ENCODE results near the gene DOCK11.
"Not testable (repeated sequence)": the region's sequence is repeated elsewhere in the genome, so short reads cannot be mapped to it uniquely, and the experiment has no call there.

The DOCK11 gene

DNA sequence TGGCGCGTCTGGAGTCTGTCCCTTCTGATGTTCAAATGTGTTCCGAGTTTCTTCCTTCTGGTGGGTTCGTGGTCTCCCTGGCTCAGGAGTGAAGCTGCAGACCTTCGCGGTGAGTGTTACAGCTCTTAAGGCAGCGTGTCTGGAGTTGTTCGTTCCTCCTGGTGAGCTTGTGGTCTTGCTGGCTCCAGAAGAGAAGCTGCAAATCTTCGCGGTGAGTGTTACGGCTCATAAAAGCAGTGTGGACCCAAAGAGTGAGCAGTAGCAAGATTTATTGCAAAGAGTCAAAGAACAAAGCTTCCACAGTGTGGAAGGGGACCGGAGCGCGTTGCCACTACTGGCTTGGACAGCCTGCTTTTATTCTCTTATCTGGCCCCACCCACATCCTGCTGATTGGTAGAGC, 220.3 kb downstream of the DOCK11 start:
- not testable (repeated sequence) for DNase-seq

DNA sequence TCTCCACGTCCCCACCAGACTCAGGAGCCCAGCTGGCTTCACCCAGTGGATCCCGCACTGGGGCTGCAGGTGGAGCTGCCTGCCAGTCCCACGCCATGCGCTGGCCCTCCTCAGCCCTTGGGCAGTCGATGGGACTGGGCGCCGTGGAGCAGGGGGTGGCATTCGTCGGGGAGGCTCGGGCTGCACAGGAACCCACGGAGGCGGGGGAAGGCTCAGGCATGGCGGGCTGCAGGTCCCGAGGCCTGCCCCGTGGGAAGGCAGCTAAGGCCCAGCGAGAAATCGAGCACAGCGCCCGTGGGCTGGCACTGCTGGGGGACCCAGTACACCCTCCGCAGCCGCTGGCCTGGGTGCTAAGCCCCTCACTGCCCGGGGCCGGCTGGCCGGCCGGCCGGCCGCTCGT, 221.2 kb downstream of the DOCK11 start:
- DNase-seq = not testable (repeated sequence)

GRCh38 chrX:118717678-118718391, 222.2 kb downstream of the DOCK11 start:
- DNase-seq = no peak

DNA sequence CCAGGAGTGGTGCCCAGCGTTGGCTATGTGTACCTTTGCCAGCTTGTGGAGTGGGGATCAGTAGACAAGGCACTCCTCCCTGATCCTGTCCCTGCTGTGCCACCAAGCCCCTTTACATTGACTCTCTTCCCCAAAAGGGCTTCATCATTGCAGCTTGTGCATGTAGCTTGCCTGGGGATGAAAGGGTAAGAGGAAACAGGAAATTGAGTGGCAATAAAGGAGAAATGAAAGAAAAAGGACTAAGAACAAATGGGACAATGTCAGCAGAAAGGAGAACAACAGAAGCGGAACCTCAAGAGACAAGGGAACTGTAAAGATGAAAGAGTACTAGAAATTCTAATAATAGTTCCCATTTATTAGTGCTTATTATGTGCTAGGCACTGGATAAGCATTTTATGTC, 223.1 kb downstream of the DOCK11 start:
- DNase-seq = no peak

GRCh38 chrX:118720058-118720707, 224.6 kb downstream of the DOCK11 start:
- DNase-seq = no peak

- DNase-seq = no peak
These were observed 227.8 kb downstream of the DOCK11 start for GRCh38 chrX:118723376-118723775.

GRCh38 chrX:118724365-118724764, 228.8 kb downstream of the DOCK11 start:
- DNase-seq = no peak

GRCh38 chrX:118724775-118725174, 229.2 kb downstream of the DOCK11 start:
- no peak for DNase-seq

GRCh38 chrX:118726396-118726795, 230.8 kb downstream of the DOCK11 start:
- DNase-seq = no peak

DNA sequence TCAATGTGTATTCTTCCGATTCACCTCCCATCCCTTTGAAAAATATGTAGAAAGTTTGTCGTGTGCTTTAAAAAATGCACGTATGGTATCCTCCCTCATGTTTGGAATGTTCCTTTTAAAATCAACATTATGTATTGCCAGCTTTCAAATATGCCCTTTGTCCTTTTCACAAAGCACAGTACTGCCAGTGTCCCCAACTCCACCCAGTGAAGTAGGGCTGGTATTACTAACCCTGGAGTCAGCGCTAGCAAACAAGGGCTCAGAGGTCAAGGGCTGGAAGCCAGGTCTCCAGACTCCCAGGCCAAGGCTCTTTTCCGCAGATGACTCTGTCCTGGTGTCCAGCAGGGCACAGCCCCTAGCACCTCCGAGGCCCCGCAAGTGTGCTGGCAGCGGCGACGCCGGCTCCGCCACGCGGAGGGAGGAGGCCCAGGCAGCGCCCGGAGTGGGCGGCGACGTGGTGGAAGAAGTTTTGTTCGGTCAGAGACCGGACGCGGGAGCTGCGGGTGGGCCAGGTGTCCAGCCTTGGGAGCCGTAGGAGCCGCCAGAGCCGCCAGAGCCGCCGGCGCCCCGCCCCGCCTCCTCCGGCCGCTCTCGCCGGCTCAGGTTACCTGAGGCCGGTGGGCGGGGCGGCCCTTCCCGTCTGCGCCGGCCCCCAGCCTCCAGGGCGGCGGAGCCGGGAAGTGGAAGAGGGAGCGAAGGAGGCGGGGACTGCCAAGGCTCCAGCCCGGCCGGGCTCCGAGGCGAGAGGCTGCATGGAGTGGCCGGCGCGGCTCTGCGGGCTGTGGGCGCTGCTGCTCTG, 231.5 kb downstream of the DOCK11 start, which contains the start of gene IL13RA1:
Gene IL13RA1, plus strand, starts transcription at position 720 of the 799 bp plus-strand sequence. Its CDS starts 33 bp downstream, at position 753.
- DNase-seq = peak; percentile 95

GRCh38 chrX:118727686-118728339, 232.2 kb downstream of the DOCK11 start:
- DNase-seq = no peak

DNA sequence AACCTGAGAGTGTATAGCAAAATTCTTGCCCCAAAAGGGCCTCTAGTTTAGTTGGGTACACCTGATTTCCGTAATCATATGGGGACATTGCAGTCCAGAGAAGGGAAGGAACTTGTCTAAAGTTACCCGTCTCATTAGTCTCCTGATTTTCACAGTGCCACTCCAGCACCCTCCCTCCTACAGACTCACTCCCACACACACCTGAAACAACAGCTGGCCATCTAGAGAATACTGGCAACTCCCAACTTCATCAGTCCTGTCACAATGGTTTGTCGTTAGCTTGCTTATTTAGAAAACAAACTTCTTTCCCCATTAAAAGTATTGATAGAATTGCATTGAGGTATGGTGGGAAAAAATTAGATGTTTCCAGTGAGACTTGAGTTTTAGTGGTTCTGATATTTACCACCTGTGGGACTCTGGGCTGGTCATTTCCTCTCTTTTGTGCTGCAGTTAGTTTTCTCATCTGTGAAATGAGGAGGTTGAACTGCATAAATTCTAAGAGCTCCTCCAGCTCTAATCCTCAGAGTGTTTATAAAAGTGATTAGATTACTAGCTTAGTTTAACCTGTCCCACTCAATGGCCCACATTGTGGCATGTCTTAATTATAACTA, 233.5 kb downstream of the DOCK11 start:
- DNase-seq = no peak

DNA sequence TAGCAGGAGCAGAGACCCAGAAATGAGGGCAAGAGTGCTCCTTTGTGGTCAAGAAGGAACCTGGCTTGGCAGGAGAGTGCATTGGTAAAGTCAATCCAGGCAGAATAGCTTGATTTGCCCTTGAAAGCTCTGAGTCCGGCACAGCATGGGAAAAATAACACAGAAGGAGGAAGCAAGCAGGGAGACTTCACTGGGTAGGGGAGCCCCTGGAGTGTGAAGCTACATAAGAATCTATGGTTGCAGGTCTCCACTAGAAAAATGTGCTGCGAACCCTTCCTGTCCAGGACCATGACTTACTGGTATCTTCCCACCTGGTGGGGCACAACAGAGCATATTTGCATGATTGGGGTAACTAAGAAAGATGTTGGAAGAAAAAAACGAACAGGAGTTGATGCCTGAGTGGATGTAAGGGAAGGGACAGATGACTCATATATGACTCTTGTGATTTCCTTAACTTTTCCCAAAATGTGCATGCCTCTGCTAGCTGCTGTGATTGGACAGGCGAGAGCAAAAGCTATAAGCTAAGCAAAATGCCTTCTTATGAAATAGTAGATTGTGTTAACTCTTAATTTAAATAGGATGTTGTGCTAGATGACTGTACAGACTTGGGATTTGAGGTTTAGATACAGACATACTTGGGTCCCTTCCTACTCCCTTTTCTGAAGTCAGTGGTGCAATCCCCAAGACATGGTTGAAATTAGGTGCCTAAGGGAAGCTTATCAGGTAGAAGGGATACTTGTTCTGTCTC, 235.1 kb downstream of the DOCK11 start:
- no peak for DNase-seq

- DNase-seq = not testable (repeated sequence)
These were observed 236.9 kb downstream of the DOCK11 start for GRCh38 chrX:118732551-118732950.

- DNase-seq = no peak
These were observed 239.3 kb downstream of the DOCK11 start for GRCh38 chrX:118734909-118735308.
